T-helper 1 cell treated with Interleukin-12 subunit alpha and Interleukin-12 subunit beta and Interleukin-4 antibody, amounts not matched to agents 30 μg/mL and 1 μg/mL, for 36 hours (primary cell): ENCODE results near the gene TNS1.
A peak's percentile ranks its signal among the peaks of the same experiment; 100 is the strongest.

Source experiments
- H3K27ac Mint-ChIP-seq: one replicate; pipeline ENCODE4 v1.8.0; 2021; ENCODE audit warnings: mild to moderate bottlenecking, mixed read lengths
- H3K27me3 Mint-ChIP-seq: one replicate; pipeline ENCODE4 v1.8.0; 2021; ENCODE audit warnings: low read depth, mixed read lengths
- H3K36me3 Mint-ChIP-seq: one replicate; pipeline ENCODE4 v1.8.0; 2021; ENCODE audit warnings: low read depth, mixed read lengths
- H3K4me1 Mint-ChIP-seq: one replicate; pipeline ENCODE4 v1.8.0; 2021; ENCODE audit warnings: low read depth, mixed read lengths
- H3K4me3 Mint-ChIP-seq: one replicate; pipeline ENCODE4 v1.8.0; 2021; ENCODE audit warnings: mild to moderate bottlenecking, moderate library complexity, mixed read lengths
- H3K9me3 Mint-ChIP-seq: one replicate; pipeline ENCODE4 v1.8.0; 2021; ENCODE audit warnings: mixed read lengths

Gene TNS1

GRCh38 chr2:217756375-217757107 lies 246.3 kb downstream of the TNS1 start:
- Mint-ChIP-seq H3K9me3 (peaks cover 5% of the 10 kb centered on the region), H3K36me3 (no peaks in the 10 kb centered on the region), H3K4me3 (peak overlapping the region; percentile 2), H3K4me1 (peaks cover 18% of the 10 kb centered on the region), H3K27ac (no peak overlapping the region), H3K27me3 (no peaks in the 10 kb centered on the region)

DNA sequence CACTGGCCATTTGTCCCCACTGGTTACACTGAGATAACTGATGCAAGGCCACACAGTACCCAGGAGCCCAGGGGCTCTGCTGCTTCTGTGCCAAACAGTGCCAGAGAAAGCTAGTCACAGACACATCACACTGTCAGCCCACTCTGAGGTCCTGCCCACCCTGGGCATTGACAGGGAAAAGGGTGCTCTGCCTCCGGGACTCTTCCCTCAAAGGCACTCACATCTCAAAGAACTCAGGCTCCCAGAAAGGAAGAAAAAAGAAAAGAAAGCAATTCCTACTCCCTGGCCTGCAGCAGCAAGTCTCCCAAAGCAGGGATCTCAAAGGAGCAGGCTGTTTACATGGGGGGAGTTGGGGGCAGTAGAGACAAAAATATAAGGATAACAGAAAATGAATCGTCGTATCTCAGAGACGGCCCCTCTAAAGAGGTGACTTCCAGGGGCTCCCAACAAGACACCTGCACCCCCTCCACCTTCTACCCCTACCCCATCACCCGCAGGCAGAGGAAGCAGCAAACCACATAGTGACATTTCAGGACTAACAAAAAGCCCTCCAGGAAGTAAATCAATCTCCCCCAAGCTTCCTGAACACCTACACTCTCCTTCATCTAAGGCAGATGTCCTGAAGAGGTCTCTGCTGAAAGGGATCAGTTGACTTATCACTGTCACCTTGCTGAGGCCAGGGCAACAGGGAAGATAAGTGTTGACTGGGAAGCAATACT lies 247.6 kb downstream of the TNS1 start:
- no peaks in the 10 kb centered on the region for H3K9me3 Mint-ChIP-seq
- no peak overlapping the region for H3K4me3 Mint-ChIP-seq
- no peaks in the 10 kb centered on the region for H3K27me3 Mint-ChIP-seq
- H3K36me3 Mint-ChIP-seq, result no peaks in the 10 kb centered on the region
- H3K4me1 Mint-ChIP-seq, result peaks cover 18% of the 10 kb centered on the region
- H3K27ac Mint-ChIP-seq, result peak overlapping the region; percentile 5

GRCh38 chr2:217753460-217754200 lies 249.2 kb downstream of the TNS1 start:
- Mint-ChIP-seq H3K4me3 (no peak overlapping the region), H3K9me3 (no peaks in the 10 kb centered on the region), H3K36me3 (no peaks in the 10 kb centered on the region), H3K4me1 (peaks cover 18% of the 10 kb centered on the region), H3K27ac (no peak overlapping the region), H3K27me3 (no peaks in the 10 kb centered on the region)

- Mint-ChIP-seq H3K27ac (no peak overlapping the region), H3K36me3 (no peaks in the 10 kb centered on the region), H3K27me3 (no peaks in the 10 kb centered on the region), H3K9me3 (no peaks in the 10 kb centered on the region), H3K4me3 (no peak overlapping the region), H3K4me1 (peaks cover 18% of the 10 kb centered on the region)
These were observed 249.9 kb downstream of the TNS1 start for GRCh38 chr2:217752714-217753459.

GRCh38 chr2:217751952-217752351 lies 250.8 kb downstream of the TNS1 start:
- H3K4me1 Mint-ChIP-seq, result peaks cover 14% of the 10 kb centered on the region

DNA sequence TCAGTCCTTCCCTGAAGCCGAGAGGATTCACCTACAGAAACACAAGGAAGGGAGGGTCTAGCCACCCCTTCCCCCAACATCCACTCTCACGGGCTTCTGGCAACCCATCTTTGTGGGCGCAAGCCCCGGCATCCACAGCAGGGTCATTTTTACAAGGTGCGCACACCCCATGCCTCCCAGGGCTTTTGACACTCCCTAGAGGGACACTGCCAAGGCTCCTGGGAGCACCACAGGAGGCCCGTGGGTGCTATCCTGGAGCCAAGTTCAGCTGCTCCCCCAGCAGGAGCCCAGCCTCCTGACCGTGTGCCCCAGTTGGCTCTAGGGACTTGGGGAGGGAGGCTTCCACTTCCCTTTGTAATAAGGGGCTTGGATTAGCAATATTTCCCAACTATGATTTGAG lies 251.6 kb downstream of the TNS1 start:
- Mint-ChIP-seq H3K4me1 (peaks cover 9% of the 10 kb centered on the region), H3K4me3 (no peak overlapping the region), H3K27me3 (no peaks in the 10 kb centered on the region), H3K27ac (no peak overlapping the region), H3K36me3 (no peaks in the 10 kb centered on the region), H3K9me3 (no peaks in the 10 kb centered on the region)

More at GRCh38 chr2:217751952-217752351, 250.8 kb downstream of the TNS1 start:
- no peak overlapping the region for H3K27ac Mint-ChIP-seq
- H3K4me3 Mint-ChIP-seq, result no peak overlapping the region
- no peaks in the 10 kb centered on the region for H3K27me3 Mint-ChIP-seq
- H3K36me3 Mint-ChIP-seq, result no peaks in the 10 kb centered on the region
- H3K9me3 Mint-ChIP-seq, result no peaks in the 10 kb centered on the region
